NCI-H446 (cell line): ENCODE data around the gene ZNFX1.
A peak's percentile ranks its signal among the peaks of the same experiment; 100 is the strongest.
"Not testable (repeated sequence)": the region's sequence is repeated elsewhere in the genome, so short reads cannot be mapped to it uniquely, and the experiment has no call there.

Experiments used
- DNase-seq, 2 experiments: peaks; one replicate each; lab custom pipeline; 2025; lab: John Stamatoyannopoulos, UW

Gene ZNFX1

GRCh38 chr20:49278036-49278817 is at the start of gene ZNFX1:
Gene ZNFX1 (minus strand): TSS chr20:49278057. CDS start chr20:49275839, 2,218 bp downstream.
- peak; percentile 98 to 99 for DNase-seq

DNA sequence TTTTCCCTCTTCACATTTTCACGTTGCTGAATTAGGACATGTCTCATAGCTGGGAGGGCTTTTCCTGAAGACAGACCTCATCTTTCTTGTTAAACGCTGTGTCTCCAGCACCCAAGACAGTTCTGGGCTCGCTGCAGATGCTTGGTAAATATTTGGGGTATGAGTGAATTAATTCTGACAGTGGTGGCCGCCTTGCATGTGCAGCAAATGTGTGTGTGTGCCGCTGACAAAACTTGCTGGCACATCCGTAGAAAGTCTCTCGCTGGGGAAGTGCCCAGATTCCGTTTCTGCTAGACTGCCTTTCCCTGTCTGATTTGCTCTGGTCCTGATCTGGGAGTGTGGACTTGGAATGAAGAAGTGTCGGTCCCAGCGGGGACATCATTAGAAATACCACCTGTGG is 48.2 kb upstream of the ZNFX1 start:
- peak in 1 of 2 experiments; percentile 29 for DNase-seq

DNA sequence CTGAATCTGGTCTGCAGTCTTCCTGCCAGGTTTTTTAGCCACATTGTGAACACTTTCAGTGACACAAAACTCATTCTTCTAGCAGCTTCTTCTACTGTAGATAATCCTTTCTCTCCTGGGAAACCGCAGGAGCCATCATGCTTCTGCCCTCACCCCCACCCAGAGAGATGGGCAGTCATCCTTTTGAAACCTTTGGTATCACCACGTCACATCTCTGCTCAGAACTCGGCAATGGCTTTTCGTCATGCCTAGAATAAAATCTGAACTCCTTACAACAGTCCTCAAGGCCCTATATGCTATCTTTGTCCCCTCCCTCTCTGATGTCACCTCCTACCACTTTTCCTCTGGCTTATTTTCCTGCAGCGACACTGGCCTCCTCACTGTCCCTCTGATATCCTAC is 46.4 kb upstream of the ZNFX1 start:
- no peak for DNase-seq

GRCh38 chr20:49323622-49324238 is 45.9 kb upstream of the ZNFX1 start:
- DNase-seq: peak in 1 of 2 experiments; percentile 17

GRCh38 chr20:49320460-49320859 is 42.6 kb upstream of the ZNFX1 start:
- DNase-seq: peak in 1 of 2 experiments; percentile 51

GRCh38 chr20:49319208-49319809 is 41.5 kb upstream of the ZNFX1 start:
- no peak for DNase-seq

GRCh38 chr20:49318430-49319207 is 40.8 kb upstream of the ZNFX1 start:
- no peak for DNase-seq

- no peak for DNase-seq
Observed at GRCh38 chr20:49318091-49318429, 40.2 kb upstream of the ZNFX1 start.

GRCh38 chr20:49316704-49317103 is 38.8 kb upstream of the ZNFX1 start:
- DNase-seq: no peak

DNA sequence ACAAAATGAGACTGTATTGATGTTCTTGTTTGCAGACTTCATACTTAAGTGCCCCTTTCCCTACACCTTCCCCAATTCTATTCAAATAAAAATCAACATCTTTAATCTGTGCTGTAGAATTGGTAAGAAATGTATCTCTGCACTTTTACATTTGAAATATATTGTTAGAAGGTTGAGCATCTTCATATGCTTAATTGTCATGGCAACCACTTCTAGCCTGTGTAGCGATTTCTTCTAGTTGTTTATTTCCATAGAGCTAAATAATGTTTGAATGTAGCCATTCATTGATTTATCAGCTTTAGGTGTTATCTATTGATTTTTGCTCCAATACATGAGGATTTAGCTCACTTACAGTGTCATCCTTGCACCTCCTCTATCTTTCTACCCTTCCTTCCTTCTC is 37.7 kb upstream of the ZNFX1 start:
- no peak for DNase-seq

DNA sequence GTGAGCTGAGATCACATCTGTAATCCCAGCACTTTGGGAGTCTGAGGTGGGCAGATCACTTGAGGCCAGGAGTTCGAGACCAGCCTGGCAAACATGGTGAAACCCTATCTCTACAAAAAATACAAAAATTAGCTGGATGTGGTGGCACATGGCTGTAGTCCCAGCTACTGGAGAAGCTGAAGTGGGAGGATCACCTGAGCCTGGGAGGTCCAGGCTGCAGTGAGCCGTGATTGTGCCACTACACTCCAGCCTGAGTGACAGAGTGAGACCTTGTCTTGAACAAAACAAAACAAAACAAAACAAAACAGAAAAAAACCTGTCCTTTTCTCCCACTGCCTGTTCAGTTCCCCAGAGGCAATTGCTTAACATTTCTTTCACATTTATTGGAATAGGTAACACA is 36.2 kb upstream of the ZNFX1 start:
- DNase-seq: not testable (repeated sequence)

DNA sequence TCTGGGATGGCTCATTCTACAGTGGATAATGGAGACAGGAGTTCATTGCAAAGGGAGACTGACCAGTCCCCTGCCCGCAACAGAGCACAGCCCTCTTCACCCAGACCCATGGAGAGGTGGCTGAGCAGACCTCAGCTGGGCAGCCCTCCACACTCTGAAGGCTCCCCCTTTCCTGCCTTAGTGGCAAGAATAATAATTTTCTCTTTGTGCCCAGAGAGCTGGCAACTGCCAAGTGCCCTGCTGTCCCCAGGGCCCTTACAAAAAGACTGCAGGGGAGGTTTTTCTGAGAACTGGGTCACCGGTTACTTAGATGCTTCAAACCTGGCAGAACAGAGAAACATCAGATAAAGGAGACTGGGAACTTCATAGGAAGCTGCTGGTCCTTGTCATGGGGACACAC is 35.4 kb upstream of the ZNFX1 start:
- no peak for DNase-seq

GRCh38 chr20:49312661-49313060 is 34.8 kb upstream of the ZNFX1 start:
- DNase-seq: no peak

DNA sequence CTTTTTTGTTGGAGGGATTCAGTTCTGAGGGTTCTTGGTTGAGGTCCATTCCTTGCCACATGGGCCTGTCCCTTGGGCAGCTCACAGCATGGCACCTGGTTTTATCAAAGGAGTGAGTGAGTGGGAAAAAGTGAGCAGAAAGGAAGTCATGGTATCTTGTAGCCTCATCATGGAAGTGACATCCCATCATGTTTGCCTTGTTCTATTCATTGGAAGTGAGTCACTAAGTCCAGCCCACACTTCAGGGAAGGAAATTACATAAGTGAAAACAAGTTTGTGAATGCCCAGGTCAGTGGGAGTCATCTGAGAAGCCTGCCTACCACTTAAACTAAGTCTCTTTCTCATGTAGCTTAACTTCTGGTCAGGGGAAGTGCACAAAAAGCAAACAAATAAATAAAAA is 32.8 kb upstream of the ZNFX1 start:
- no peak for DNase-seq

DNA sequence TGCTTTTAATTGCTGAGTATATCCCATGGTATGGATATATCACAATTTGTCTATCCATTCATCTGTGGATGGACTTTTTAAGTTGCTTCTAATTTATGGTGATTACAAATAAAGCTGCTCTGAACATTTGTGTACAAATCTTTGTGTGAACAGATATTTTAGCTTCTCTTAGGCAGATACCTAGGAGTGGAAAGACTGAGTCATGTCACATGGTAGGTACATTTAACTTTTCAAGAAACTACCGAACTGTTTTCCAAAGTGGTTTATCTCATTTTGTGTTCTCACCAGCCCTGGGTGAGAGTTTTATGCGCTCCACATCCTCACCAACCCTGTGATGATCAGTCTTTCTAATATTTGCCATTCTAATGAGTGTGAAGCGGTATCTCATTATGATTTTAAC is 31.0 kb upstream of the ZNFX1 start:
- DNase-seq: no peak

DNA sequence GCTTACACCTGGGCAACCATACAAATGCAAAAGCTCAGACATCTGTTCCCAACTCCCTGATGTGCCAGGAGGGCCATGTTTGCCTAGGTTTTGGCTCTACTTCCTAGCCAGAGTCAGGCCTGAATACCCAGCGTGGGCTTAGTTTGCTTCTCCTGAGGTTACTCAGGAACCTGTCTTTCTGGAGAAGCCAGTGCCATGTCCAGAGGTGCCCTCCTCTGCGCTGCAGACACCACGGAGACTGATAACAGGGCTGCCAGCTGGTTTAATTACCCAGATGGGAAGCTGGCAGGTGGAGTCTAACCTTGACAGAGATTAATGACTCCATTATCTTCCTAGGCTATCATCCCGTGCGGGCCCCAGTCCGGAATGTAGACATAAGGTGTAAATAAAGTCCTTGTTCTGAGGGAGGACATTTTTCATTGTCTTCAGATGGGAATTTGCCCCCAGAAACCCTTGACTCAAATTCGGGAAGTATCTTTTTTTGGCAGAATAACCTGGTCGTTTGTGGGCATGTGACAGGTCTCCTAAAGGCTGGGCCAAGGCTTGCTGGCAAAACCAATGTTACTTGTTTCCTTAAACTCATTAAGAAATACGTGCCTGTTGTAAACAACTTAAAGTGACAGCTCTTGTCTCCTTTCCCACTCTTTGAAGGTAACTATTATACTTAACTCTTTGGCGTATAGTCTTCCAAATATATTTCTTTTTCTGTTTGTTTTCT is 29.2 kb upstream of the ZNFX1 start:
- DNase-seq: peak in 1 of 2 experiments; percentile 27

DNA sequence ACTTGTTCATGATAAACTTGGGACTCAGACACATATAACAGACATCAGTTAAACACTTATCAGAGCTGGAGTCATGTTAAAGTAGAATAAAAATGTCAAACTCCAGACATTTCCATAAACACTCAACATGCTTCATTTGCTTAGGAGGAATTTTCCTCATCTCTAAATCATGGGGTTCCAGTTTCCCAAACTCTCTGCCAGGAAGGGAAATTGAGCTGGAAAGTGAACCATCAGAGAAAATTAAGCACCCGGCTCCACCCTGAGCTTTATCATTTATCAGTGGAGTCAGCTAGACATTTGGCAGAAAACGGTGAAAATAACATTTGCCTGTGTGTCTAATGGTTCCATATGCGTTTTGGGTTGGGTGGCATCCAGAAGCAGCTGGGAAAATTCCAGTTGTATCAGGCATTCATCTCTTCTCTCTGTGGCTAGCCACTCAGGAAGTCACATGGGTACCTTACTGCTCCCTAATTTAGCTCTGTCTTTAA is 25.3 kb upstream of the ZNFX1 start:
- DNase-seq: peak; percentile 43 to 68

GRCh38 chr20:49297605-49298530 is 20.0 kb upstream of the ZNFX1 start:
- no peak for DNase-seq

GRCh38 chr20:49294002-49294654 is 16.3 kb upstream of the ZNFX1 start:
- not testable (repeated sequence) for DNase-seq

- no peak for DNase-seq
Observed at GRCh38 chr20:49293122-49293521, 15.3 kb upstream of the ZNFX1 start.
